ENCODE data around the gene MCC.

DNA sequence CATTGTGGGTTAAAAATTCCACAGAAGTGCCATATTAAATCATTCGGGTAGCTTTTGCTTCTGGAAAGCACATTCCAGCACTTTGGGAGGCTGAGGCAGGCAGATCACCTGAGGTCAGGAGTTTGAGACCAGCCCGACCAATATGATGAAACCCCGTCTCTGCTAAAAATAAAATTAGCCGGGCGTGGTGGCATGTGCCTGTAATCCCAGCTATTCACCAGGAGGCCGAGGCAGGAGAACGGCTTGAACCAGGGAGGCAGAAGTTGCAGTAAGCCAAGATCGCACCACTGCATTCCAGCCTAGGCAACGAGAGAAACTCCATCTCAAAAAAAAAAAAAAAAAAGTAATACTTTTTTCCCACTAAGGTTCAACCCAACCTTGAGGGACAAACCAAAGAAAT lies 243.3 kb downstream of the MCC start:
- TF ChIP-seq USF1 (IDR thresholded peaks at IDR 0.05) (no peak), TEAD4 (IDR thresholded peaks at IDR 0.05) (no peak), EP300 (IDR thresholded peaks at IDR 0.05; ENCODE audit: borderline replicate concordance) (no peak), TAF1 (IDR thresholded peaks at IDR 0.05; ENCODE audit: low read depth) (no peak), YY1 (IDR thresholded peaks at IDR 0.05; ENCODE audit: low read depth) (no peak), RAD21 (IDR thresholded peaks at IDR 0.05; ENCODE audit: low read depth) (no peak), EGR1 (IDR thresholded peaks at IDR 0.05) (no peak), CREB1 (IDR thresholded peaks at IDR 0.05; ENCODE audit: low read depth) (no peak), MAX (IDR thresholded peaks at IDR 0.05) (no peak)
- TF ChIP-seq, protein P1, sequence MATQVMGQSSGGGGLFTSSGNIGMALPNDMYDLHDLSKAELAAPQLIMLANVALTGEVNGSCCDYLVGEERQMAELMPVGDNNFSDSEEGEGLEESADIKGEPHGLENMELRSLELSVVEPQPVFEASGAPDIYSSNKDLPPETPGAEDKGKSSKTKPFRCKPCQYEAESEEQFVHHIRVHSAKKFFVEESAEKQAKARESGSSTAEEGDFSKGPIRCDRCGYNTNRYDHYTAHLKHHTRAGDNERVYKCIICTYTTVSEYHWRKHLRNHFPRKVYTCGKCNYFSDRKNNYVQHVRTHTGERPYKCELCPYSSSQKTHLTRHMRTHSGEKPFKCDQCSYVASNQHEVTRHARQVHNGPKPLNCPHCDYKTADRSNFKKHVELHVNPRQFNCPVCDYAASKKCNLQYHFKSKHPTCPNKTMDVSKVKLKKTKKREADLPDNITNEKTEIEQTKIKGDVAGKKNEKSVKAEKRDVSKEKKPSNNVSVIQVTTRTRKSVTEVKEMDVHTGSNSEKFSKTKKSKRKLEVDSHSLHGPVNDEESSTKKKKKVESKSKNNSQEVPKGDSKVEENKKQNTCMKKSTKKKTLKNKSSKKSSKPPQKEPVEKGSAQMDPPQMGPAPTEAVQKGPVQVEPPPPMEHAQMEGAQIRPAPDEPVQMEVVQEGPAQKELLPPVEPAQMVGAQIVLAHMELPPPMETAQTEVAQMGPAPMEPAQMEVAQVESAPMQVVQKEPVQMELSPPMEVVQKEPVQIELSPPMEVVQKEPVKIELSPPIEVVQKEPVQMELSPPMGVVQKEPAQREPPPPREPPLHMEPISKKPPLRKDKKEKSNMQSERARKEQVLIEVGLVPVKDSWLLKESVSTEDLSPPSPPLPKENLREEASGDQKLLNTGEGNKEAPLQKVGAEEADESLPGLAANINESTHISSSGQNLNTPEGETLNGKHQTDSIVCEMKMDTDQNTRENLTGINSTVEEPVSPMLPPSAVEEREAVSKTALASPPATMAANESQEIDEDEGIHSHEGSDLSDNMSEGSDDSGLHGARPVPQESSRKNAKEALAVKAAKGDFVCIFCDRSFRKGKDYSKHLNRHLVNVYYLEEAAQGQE (IDR thresholded peaks at IDR 0.05; ENCODE audit: low read depth): no peak

Data from Ishikawa (cell line).